Bronchial epithelial cell (primary cell): Measurements from ENCODE around the gene PYDC2. TPM values are rescaled to one million over a fixed set of nuclear protein-coding genes. Genes with fewer than 3 reads are reported as not detected.

Experiments
- DNase-seq: peaks from one replicate; pipeline ENCODE4 v3.0.0-alpha.2; 2010; ENCODE audit warnings: low read depth
- FAIRE-seq: peaks from 2 replicates; lab custom pipeline; 2011; peaks lifted over from hg19 to GRCh38; lab: Jason Lieb, UNC
- H3K27me3 ChIP-seq: 2 replicates; pipeline ENCODE4 v1.5.1; 2011; ENCODE audit warnings: low read length; ENCODE audit not compliant: control insufficient read depth, insufficient read depth
- H3K36me3 ChIP-seq: 2 replicates; pipeline ENCODE4 v1.5.1; 2011; ENCODE audit warnings: low read length; ENCODE audit not compliant: control insufficient read depth, insufficient read depth
- H3K4me3 ChIP-seq: 2 replicates; pipeline ENCODE4 v1.5.1; 2011; ENCODE audit warnings: mild to moderate bottlenecking, low read depth, low read length, control low read depth
- total RNA-seq: library from RNA; depleted of rRNA; stranded (reverse); fragments of >200 nt; gene quantifications from 2 replicates; pipeline ENCODE4 v1.2.1, GENCODE V29; 2014
- TF ChIP-seq, protein P1 (sequence below): IDR thresholded peaks from 2 replicates; pipeline ENCODE4 v1.5.1; 2011; ENCODE audit warnings: mild to moderate bottlenecking, moderate library complexity, low read length, control low read depth, inconsistent platforms; ENCODE audit not compliant: insufficient read depth, severe bottlenecking

Gene PYDC2
- total RNA-seq, 1 donor from 2014 or later: not detected

DNA sequence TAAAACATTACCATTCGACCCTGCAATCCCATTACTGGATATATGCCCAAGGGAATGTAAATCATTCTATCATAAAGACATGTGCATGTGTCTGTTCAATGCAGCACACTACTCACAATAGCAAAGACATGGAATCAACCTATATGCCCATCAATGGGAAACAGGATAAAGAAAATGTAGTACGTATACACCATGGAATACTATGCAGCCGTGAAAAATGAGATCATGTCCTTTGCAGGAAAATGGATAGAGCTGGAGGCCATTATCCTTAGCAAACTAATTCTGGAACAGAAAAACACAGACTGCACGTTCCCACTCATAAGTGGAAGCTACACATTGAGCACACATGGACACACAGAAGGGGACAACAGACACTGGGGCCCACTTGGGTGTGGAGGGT lies 20.4 kb upstream of the PYDC2 start:
- no peak for FAIRE-seq
- H3K4me3 ChIP-seq: no peak overlapping the region
- H3K27me3 ChIP-seq: no peaks in the 10 kb centered on the region
- DNase-seq: no peak
- no peaks in the 10 kb centered on the region for H3K36me3 ChIP-seq
- TF ChIP-seq, protein P1, sequence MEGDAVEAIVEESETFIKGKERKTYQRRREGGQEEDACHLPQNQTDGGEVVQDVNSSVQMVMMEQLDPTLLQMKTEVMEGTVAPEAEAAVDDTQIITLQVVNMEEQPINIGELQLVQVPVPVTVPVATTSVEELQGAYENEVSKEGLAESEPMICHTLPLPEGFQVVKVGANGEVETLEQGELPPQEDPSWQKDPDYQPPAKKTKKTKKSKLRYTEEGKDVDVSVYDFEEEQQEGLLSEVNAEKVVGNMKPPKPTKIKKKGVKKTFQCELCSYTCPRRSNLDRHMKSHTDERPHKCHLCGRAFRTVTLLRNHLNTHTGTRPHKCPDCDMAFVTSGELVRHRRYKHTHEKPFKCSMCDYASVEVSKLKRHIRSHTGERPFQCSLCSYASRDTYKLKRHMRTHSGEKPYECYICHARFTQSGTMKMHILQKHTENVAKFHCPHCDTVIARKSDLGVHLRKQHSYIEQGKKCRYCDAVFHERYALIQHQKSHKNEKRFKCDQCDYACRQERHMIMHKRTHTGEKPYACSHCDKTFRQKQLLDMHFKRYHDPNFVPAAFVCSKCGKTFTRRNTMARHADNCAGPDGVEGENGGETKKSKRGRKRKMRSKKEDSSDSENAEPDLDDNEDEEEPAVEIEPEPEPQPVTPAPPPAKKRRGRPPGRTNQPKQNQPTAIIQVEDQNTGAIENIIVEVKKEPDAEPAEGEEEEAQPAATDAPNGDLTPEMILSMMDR: no peak

DNA sequence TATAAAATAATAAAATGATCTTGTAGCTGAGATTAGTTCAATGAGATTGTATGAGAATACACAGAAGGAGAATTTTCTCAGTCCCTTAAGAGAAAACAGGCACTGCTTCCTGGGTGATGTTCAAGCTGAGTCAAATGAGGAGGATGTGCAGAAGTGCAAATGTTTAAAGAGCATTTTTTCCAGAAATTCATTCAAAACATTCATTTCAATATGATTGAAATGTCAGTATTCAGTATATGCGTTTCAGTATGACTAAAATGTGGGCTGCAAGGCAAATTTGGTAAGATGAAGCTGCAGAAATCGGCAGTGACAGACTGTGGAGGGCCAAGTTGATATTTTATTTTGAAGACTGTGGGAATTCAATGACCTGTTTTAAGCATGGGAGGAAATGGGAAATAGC lies 19.3 kb upstream of the PYDC2 start:
- no peaks in the 10 kb centered on the region for H3K36me3 ChIP-seq
- H3K4me3 ChIP-seq: no peak overlapping the region
- no peak for DNase-seq
- H3K27me3 ChIP-seq: no peaks in the 10 kb centered on the region
- TF ChIP-seq, protein P1: no peak
- no peak for FAIRE-seq

DNA sequence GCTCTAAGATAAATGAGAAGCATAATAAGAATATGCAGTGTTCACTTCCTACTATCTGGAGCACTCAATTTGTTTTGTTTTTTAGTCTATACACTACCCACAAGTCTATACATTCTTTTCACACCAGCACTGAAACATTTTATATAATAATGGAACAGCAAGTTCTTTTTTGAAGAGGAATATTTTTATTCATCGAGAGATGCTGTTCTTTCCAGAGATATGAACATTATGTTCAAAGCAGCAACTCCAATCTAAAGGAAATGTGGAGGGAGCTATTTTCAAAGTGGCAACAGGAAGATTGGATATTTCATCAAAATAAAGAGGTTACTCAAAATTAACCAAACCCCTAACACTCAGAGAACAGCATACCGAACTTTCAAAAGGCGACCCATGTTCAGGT lies 16.4 kb upstream of the PYDC2 start:
- TF ChIP-seq, protein P1: no peak
- no peak for FAIRE-seq

DNA sequence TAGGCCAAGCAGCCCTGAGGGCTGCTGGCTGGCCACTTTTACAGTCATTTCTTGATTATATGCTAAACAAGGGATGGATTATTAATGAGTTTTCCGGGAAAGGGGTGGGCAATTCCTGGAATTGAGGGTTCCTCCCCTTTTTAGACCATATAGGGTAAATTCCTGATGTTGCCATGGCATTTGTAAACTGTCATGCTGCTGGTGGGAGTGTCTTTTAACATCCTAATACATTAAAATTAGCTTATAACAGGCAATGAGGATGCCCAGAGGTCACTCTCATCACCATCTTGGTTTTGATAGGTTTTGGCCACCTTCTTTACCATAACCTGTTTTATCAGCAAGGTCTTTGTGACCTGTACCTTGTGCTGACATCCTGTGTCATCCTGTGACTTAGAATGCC lies 11.7 kb upstream of the PYDC2 start:
- TF ChIP-seq, protein P1: no peak
- Histone ChIP-seq H3K36me3 (no peaks in the 10 kb centered on the region), H3K27me3 (no peaks in the 10 kb centered on the region), H3K4me3 (no peak overlapping the region)
- FAIRE-seq (no peak), DNase-seq (no peak)

More for the DNA sequence above, 16.4 kb upstream of the PYDC2 start:
- H3K4me3 ChIP-seq: no peak overlapping the region
- no peak for DNase-seq
- H3K27me3 ChIP-seq: no peaks in the 10 kb centered on the region
- no peaks in the 10 kb centered on the region for H3K36me3 ChIP-seq

DNA sequence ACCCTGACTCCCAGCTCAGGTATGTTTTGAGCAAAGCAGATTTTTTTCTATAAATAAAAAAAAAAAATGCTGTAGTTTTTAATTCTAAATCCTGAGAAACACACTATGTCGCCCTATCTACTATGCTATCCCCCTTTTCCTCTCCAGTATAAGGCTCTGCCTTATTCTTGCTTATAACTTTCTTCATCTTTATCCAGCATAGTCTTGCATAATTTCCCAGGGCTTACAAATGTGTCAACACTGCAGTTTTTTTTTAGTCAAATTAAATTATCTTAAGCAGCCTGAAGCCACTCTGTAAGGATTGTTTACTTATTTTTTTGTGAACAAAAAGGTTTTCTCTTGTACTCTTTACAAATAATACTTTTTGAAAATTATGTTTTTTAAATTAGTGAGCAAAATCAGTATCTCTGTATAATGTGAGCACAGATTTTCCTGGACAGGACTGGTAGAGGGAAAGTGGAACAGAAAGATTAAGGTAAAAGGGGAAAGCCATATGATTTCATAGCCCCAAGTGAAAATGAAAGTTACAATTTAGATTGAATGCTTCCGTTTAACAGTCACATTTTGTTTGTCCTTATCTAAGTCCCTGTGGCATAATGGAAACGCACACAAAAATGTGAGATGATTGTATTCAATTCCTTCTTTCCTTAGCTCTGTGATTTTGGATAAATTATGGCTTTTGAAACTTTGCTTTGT lies 5.6 kb upstream of the PYDC2 start:
- no peak overlapping the region for H3K4me3 ChIP-seq
- no peaks in the 10 kb centered on the region for H3K36me3 ChIP-seq
- DNase-seq: no peak
- no peak for FAIRE-seq
- TF ChIP-seq, protein P1: no peak
- H3K27me3 ChIP-seq: no peaks in the 10 kb centered on the region

DNA sequence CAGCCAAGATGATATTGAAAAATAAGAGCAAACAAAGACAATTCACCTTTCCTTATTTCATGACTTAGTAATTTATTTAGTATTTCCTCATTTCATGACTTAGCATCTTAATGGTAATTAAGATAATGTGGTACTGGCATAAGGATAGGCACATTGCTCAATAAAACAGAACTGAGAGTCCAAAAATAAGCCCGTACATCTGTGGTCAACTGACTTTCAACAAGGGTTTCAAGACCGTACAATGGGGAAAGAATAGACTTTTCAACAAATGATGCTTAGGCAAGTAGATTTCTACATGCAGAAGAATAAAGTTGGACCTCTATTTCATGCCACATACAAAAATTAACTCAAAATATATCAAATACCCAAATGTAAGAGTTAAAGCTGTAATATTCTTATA lies 603 bp upstream of the PYDC2 start:
- FAIRE-seq (no peak), DNase-seq (no peak)
- H3K27me3 ChIP-seq: no peaks in the 10 kb centered on the region
- TF ChIP-seq, protein P1: no peak
- no peak overlapping the region for H3K4me3 ChIP-seq
- no peaks in the 10 kb centered on the region for H3K36me3 ChIP-seq
